ENCODE data around the gene NEDD4L. TPM values are rescaled to one million over a fixed set of nuclear protein-coding genes. Genes with fewer than 3 reads are reported as not detected.

The NEDD4L gene
- polyA plus RNA-seq, 1 of the 3 experiments (the other 2 are of a cell fraction): 13.2 TPM

- ChIA-PET CTCF (interaction anchor here (1.4 to 1.8 kb wide), 3 partner anchors 42 to 59 kb away, joined by 5 read pairs; no protein-coding TSS in a partner anchor), POLR2A (no interaction called here)
- Histone ChIP-seq H4K20me1 (ENCODE audit: insufficient read depth) (no peaks in the 10 kb centered on the region), H3K4me2 (no peak overlapping the region), H3K36me3 (replicated peaks in 1 of 2; ENCODE audit: control insufficient read depth in 1 of 2, insufficient read depth in 2 of 2, low read length in 1 of 2) (no peaks in the 10 kb centered on the region), H3F3A (replicated peaks; ENCODE audit: insufficient read depth) (no peaks in the 10 kb centered on the region), H3K4me3 (ENCODE audit: low read depth in 2 of 2, low read length in 1 of 2) (no peak overlapping the region), H3K79me2 (ENCODE audit: insufficient read depth) (no peaks in the 10 kb centered on the region), H3K9ac (no peak overlapping the region), H3K27ac (ENCODE audit: low read depth in 2 of 2, low read length in 1 of 2) (no peak overlapping the region), H3K9me3 (no peaks in the 10 kb centered on the region), H2AFZ (ENCODE audit: low read depth) (no peak overlapping the region), H3K4me1 (ENCODE audit: control insufficient read depth in 1 of 2, insufficient read depth in 2 of 2, low read depth in 1 of 2, low read length in 1 of 2) (no peaks in the 10 kb centered on the region), H3K27me3 (ENCODE audit: insufficient read depth) (no peaks in the 10 kb centered on the region), H3K9me2 (no peaks in the 10 kb centered on the region)
- TF ChIP-seq TEAD4 (IDR thresholded peaks at IDR 0.05; ENCODE audit: borderline replicate concordance, insufficient read depth) (no peak), FOXJ3 (CRISPR knock-in tag; IDR thresholded peaks at IDR 0.05) (no peak), USF2 (IDR thresholded peaks at IDR 0.05; ENCODE audit: borderline replicate concordance, low read depth, low read length) (no peak), GABPA (IDR thresholded peaks at IDR 0.05; ENCODE audit: low read depth) (no peak), ZBTB33 (IDR thresholded peaks at IDR 0.05; ENCODE audit: borderline replicate concordance, low read depth) (no peak), CHD2 (IDR thresholded peaks at IDR 0.05; ENCODE audit: low read length, partially characterized antibody) (no peak), PBX3 (IDR thresholded peaks at IDR 0.05) (no peak), GATA2 (CRISPR knock-in tag; IDR thresholded peaks at IDR 0.05) (no peak), RXRA (IDR thresholded peaks at IDR 0.05; ENCODE audit: borderline replicate concordance, low read depth) (no peak), MXI1 (IDR thresholded peaks at IDR 0.05; ENCODE audit: low read depth, low read length) (no peak), TCF12 (IDR thresholded peaks at IDR 0.05) (no peak), USF1 (IDR thresholded peaks at IDR 0.05; ENCODE audit: borderline replicate concordance, low read depth) (no peak), JUND (IDR thresholded peaks at IDR 0.05) (no peak), RCOR1 (IDR thresholded peaks at IDR 0.05; ENCODE audit: low read length) (no peak), FOXM1 (IDR thresholded peaks at IDR 0.05; ENCODE audit: low read depth) (no peak)
- 95% methylated on average over 9 of the region's 9 CpGs for WGBS (ENCODE audit: low lambda C conversion rate)
- no peak for DNase-seq
These were observed 33.3 kb downstream of the NEDD4L start for GRCh38 chr18:58077329-58077728.

Measured in SK-N-SH (cell line).